ENCODE data around the gene TMEM176B.

DNA sequence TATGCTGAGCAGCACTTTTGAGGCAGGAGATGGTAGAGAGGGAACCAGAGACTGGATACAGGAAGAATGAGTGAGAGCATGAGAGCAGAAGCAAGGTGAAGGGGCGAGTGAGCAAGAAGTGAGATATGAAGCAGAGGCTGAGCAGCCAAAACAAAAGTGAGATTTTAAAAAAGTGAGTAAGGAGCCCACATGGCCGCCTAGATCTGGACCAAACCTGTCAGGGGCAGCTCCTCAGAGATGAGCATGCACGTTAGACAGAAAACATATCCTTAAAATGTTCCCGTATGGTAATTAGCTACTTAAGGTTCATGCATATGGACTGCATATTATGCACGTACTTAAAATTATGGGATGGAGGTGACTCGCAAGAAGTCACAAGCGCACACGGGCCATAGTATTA lies 22.9 kb upstream of the TMEM176B start:
- no peak for TF ChIP-seq POLR2AphosphoS5 (IDR thresholded peaks at IDR 0.05; ENCODE audit: borderline replicate concordance, low read depth, low read length)
- no peak for TF ChIP-seq EZH2 (IDR thresholded peaks at IDR 0.05)
